ENCODE data around the gene ADAM22. TPM values are rescaled to one million over a fixed set of nuclear protein-coding genes. Genes with fewer than 3 reads are reported as not detected.

Gene ADAM22
- total RNA-seq, 1 donor: 7.0 TPM

- DNase-seq (ENCODE audit: low read depth in 2 of 3, low spot score in 2 of 3): no peak
Observed at GRCh38 chr7:88034083-88034695, 100.1 kb downstream of the ADAM22 start.

GRCh38 chr7:88037050-88037449, 103.0 kb downstream of the ADAM22 start:
- no peak for DNase-seq (ENCODE audit: low read depth in 2 of 3, low spot score in 2 of 3)

DNA sequence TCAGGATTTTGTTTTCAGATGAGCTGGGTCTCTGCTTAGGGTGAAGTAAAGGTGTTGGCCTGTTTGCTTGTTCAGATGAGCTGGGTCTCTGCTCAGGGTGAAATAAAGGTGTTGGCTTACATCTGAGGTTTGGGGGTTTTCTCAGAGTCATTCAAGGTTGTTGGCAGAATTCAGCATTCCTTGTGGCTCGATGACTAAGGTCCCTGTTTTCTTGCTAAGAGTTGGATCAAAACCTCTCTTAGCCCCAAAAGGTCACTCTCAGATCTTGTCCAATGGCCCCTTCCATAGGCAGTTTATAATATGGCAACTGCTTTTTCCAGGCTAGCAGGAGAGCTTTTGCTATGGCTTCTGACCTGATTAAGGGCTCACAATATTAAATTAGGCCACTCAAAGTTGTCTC, 106.6 kb downstream of the ADAM22 start:
- no peak for DNase-seq (ENCODE audit: low read depth in 2 of 3, low spot score in 2 of 3)

DNA sequence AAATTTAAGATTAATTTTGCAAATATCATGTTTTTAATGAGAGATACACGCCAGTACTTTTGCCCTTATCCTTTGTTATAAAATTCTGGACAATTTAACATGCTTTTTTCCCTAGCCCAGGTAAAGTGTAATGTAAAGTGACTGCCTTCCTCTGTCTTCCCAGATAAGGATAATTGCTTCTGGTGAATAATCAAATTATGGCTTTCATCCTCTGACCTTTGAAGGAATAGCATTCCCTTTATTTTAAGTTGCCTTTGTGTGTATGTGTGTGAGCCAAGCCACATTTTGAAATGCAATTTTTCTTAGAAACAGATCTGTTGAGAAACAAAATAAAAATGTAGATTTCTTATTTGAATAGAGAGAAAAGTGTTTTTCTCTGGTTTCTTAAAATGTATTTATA, 107.5 kb downstream of the ADAM22 start:
- no peak for DNase-seq (ENCODE audit: low read depth in 2 of 3, low spot score in 2 of 3)

GRCh38 chr7:88042157-88042556, 108.1 kb downstream of the ADAM22 start:
- peak in 1 of 3 donors; percentile 43 for DNase-seq (ENCODE audit: low read depth in 2 of 3, low spot score in 2 of 3)

DNA sequence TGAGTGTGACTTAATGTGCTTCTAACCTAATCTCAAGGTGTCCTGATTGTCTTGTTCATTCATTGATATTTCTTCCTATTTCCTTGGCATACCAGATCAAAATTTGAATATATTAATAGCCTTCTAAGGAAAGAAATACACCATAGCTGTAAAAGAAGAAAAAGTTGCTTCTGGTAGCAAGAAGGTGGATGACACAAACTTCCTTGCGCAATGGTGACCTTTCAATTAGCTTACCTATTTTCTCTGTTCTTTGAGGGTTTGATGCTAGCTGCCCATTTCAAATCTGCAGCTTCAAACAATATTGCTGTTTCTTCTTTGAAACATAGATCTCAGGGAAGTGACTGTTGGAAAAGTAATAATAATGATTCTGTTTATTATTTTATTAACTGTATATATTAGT, 108.8 kb downstream of the ADAM22 start:
- DNase-seq (ENCODE audit: low read depth in 2 of 3, low spot score in 2 of 3): no peak

GRCh38 chr7:88044069-88044468, 110.0 kb downstream of the ADAM22 start:
- no peak for DNase-seq (ENCODE audit: low read depth in 2 of 3, low spot score in 2 of 3)

DNA sequence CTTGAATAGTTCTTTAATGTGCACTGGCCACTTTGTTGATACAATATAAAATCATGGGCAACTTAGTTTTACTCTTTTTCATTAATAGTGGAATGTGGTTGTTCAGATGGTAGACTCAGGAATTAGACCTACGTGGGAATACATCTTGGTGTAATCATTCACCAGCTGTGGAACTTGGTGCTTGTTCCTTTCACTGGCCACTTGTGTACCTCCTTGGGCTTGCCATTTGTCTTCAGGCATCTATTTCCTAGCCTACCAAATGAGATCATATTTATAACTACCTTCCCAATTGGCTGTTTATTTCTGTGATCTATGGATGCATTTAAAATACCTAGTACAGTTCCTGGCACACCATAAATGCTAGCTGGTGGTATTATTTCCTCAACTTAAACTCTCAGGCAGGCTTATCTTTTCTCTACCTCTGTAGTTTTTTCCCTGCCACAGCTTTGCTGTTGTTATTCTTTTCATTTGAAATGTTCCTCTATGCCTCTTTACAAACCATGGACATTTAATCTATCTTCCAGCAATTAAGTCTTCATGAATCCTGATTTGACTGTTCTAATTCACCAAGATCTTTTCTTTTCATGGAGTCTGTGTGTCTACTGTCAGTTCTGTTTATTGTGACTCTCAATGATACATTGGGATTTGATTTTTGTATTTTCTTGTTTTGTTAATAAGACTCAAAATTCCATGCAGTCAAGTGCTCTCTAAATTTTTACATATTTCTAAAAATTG, 113.0 kb downstream of the ADAM22 start:
- DNase-seq (ENCODE audit: low read depth in 2 of 3, low spot score in 2 of 3): no peak

- DNase-seq (ENCODE audit: low read depth in 2 of 3, low spot score in 2 of 3): no peak
Observed at GRCh38 chr7:88057655-88058054, 123.6 kb downstream of the ADAM22 start.

DNA sequence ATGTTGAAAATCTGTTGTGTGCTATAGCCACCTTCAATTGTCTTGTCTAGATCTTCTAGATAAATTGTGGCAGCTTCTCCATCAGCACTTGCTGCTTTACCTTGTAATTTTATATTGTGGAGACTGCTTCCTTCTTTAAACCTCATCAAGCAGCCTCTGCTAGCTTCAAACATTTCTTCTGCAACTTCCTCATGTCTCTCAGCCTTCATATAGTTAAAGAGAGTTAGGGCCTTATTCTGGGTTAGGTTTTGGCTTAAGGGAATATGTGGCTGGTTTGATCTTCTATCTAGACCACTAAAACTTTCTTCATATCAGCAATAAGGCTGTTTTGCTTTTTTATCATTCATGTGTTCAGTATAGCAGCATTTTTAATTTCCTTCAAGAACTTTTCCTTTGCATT, 128.2 kb downstream of the ADAM22 start:
- DNase-seq (ENCODE audit: low read depth in 2 of 3, low spot score in 2 of 3): no peak

- no peak for DNase-seq (ENCODE audit: low read depth in 2 of 3, low spot score in 2 of 3)
Observed at GRCh38 chr7:88069093-88069492, 135.0 kb downstream of the ADAM22 start.

DNA sequence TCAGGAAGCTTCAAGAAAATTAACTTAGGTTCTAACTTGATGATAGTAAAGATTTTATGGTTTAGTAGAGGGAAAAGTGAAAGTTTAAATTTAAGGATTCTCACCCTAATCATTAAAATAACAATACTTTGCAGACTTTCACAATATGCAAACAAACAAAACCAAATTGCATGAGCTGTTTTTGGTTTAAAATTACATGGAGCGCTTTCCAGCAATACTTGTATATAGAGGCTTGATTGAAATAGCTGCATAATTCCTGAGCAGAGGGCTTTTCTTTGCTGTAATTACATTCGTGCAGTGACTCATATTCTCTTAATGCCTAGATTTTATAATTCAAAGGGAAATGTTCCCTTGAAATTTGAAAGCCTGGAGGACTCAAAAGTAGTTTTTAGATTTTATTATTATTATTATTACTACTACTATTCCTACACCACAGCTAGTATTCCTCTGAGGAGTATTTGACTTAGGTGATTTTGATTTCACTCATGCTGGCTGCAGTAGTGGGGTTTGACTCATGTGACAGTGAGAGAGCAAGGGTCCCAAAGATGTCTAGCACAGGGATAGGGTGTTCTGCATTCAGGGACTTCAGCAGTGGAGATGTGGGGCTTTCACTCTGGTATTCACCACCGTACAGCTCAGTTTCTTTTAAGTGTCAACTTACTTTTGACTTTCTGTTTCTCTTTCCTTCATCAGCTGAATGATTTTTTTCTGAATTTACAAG, 138.1 kb downstream of the ADAM22 start:
- DNase-seq (ENCODE audit: low read depth in 2 of 3, low spot score in 2 of 3): no peak

- DNase-seq (ENCODE audit: low read depth in 2 of 3, low spot score in 2 of 3): no peak
Observed at GRCh38 chr7:88072715-88073055, 138.6 kb downstream of the ADAM22 start.

GRCh38 chr7:88073626-88074025, 139.6 kb downstream of the ADAM22 start:
- DNase-seq (ENCODE audit: low read depth in 2 of 3, low spot score in 2 of 3): no peak

- no peak for DNase-seq (ENCODE audit: low read depth in 2 of 3, low spot score in 2 of 3)
Observed at GRCh38 chr7:88075216-88075615, 141.2 kb downstream of the ADAM22 start.

DNA sequence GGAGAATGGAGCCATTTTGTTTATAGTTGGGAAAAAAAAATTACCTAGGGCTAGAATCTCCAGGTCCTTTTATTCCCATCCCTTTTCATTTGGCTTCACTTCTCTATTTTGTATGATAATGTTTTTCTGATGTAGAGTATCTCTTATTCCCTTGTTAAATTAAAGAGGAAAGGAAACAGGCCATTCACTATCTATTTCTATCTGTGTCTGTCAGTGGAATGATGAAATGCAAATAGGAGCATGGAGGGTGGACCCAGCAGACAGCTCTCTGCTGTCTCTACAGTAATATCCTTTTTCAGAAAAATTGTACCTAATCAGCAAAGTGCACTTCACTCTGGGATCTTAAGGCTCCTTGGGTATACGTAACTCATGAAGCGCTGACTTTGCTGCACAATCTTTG, 149.8 kb downstream of the ADAM22 start:
- DNase-seq (ENCODE audit: low read depth in 2 of 3, low spot score in 2 of 3): no peak

- no peak for DNase-seq (ENCODE audit: low read depth in 2 of 3, low spot score in 2 of 3)
Observed at GRCh38 chr7:88089561-88089960, 155.5 kb downstream of the ADAM22 start.

- DNase-seq (ENCODE audit: low read depth in 2 of 3, low spot score in 2 of 3): no peak
Observed at GRCh38 chr7:88090240-88090639, 156.2 kb downstream of the ADAM22 start.

- peak in 2 of 3 donors; percentile 28 to 55 for DNase-seq (ENCODE audit: low read depth in 2 of 3, low spot score in 2 of 3)
Observed at GRCh38 chr7:88090671-88091070, 156.6 kb downstream of the ADAM22 start.

DNA sequence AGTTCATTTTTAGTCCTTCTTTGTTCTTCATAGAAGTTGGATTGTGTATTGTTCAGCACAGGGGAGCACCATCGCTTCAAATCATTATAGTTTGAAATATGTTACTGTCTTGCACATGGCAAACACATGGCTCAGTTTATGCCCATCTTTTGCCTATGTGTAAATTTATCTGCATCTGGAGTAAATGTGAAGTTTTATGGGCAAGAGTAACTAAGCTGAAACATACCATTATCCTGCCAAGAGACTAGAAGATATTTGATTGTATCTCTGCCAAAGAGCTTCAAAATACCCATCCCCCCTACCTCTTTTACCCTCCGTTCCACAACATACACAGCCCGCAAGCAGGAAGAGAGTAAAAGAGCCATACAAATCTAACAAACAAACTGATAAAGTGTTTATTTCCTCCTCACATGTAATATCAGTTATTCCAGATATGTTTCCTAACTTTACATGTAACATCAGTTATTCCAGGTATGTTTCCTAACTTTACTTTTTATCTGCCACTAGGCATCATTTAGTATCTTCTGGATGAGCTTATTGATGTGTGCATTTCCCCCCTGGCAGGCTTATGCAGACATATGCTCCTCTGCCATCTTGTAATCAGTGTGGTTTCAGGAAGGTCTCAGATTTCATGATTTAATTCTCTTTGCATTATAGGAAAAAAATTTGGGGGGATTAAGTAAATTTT, 158.1 kb downstream of the ADAM22 start:
- DNase-seq (ENCODE audit: low read depth in 2 of 3, low spot score in 2 of 3): no peak

GRCh38 chr7:88092676-88092999, 158.6 kb downstream of the ADAM22 start:
- no peak for DNase-seq (ENCODE audit: low read depth in 2 of 3, low spot score in 2 of 3)

DNA sequence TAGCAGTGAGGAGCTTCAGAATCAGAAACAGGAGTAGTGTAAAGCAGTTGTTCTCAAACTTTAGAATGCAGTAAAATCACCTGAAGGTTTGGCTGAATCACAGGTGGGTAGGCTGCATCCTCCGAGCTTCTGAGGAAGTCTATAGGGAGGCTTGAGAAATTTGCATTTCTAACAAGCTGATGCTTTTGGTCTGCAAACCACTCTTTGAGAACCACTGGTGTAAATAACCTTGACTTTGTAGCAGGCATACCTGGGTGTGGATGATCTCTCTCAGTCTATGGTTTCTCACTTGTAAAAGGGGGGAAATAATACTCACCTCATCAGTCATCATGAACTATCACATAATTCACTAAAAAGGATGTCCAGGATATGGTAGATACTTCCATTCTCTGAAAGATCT, 167.7 kb downstream of the ADAM22 start:
- DNase-seq (ENCODE audit: low read depth in 2 of 3, low spot score in 2 of 3): no peak
